ENCODE data around the gene ABHD13. TPM values are rescaled to one million over a fixed set of nuclear protein-coding genes. Genes with fewer than 3 reads are reported as not detected.

ABHD13 gene
- total RNA-seq, 1 experiment from 2014 or later: 4.1 TPM

DNA sequence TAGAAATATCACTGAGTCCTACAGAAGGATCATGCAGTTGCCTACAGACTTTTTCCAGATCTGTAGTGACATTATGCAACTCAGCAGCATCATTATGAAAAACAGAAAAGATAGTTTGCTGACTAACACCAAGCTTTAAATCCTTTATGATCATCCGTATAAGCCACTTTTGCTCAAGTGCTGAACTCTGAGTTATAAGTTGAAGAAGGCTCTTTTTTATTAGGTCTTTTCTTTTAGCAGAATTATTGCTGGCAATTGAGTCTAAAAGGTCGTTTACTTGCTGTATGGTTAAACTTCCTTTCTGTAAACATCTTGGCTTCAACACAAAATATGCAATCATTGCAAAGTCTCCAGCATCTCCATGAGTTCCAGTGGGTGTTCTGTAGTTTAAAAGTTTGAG is 7.6 kb upstream of the ABHD13 start:
- Histone ChIP-seq H3K9me2 (ENCODE audit: insufficient read depth) (no peaks in the 10 kb centered on the region), H3K4me3 (replicated peaks in 1 of 2; ENCODE audit: low read depth in 1 of 2, low read length in 2 of 2) (no peak overlapping the region), H3K79me2 (ENCODE audit: insufficient read depth, low read length) (no peaks in the 10 kb centered on the region), H3K9me3 (ENCODE audit: control insufficient read depth in 1 of 2, insufficient read depth in 1 of 2, low read depth in 1 of 2, low read length in 2 of 2) (no peaks in the 10 kb centered on the region), H3K27ac (ENCODE audit: low read depth, low read length) (no peak overlapping the region), H3K4me1 (ENCODE audit: control insufficient read depth in 1 of 2, insufficient read depth in 2 of 2, low read length in 2 of 2) (peaks cover 0 to under 1% of the 10 kb centered on the region in 2 experiments; a peak in 1 of 4 replicates), H3K9ac (ENCODE audit: low read length) (no peak overlapping the region), H3K27me3 (ENCODE audit: insufficient read depth, low read length) (no peaks in the 10 kb centered on the region), H4K20me1 (ENCODE audit: insufficient read depth) (no peaks in the 10 kb centered on the region; the same call in 1 of the 2 replicates), H2AFZ (ENCODE audit: low read depth, low read length, poor library complexity, severe bottlenecking) (no peak overlapping the region), H3K4me2 (ENCODE audit: low read length) (no peak overlapping the region), H3K36me3 (ENCODE audit: control insufficient read depth in 1 of 2, insufficient read depth in 2 of 2, low read length in 2 of 2) (peaks cover 0 to 8% of the 10 kb centered on the region in 2 experiments; a peak in 1 of 4 replicates)
- no peak for DNase-seq (ENCODE audit: low read depth, low spot score)
- TF ChIP-seq EZH2phosphoT487 (IDR thresholded peaks at IDR 0.05; ENCODE audit: borderline replicate concordance): no peak
- TF ChIP-seq, protein P1, sequence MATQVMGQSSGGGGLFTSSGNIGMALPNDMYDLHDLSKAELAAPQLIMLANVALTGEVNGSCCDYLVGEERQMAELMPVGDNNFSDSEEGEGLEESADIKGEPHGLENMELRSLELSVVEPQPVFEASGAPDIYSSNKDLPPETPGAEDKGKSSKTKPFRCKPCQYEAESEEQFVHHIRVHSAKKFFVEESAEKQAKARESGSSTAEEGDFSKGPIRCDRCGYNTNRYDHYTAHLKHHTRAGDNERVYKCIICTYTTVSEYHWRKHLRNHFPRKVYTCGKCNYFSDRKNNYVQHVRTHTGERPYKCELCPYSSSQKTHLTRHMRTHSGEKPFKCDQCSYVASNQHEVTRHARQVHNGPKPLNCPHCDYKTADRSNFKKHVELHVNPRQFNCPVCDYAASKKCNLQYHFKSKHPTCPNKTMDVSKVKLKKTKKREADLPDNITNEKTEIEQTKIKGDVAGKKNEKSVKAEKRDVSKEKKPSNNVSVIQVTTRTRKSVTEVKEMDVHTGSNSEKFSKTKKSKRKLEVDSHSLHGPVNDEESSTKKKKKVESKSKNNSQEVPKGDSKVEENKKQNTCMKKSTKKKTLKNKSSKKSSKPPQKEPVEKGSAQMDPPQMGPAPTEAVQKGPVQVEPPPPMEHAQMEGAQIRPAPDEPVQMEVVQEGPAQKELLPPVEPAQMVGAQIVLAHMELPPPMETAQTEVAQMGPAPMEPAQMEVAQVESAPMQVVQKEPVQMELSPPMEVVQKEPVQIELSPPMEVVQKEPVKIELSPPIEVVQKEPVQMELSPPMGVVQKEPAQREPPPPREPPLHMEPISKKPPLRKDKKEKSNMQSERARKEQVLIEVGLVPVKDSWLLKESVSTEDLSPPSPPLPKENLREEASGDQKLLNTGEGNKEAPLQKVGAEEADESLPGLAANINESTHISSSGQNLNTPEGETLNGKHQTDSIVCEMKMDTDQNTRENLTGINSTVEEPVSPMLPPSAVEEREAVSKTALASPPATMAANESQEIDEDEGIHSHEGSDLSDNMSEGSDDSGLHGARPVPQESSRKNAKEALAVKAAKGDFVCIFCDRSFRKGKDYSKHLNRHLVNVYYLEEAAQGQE (IDR thresholded peaks at IDR 0.05; ENCODE audit: low read depth): no peak
- no peak for TF ChIP-seq POLR2A (IDR thresholded peaks at IDR 0.05; ENCODE audit: borderline replicate concordance, extremely low read depth, insufficient read depth, insufficient read length)
- TF ChIP-seq, protein P2, sequence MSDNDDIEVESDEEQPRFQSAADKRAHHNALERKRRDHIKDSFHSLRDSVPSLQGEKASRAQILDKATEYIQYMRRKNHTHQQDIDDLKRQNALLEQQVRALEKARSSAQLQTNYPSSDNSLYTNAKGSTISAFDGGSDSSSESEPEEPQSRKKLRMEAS (IDR thresholded peaks at IDR 0.05): no peak
- TF ChIP-seq JUND (IDR thresholded peaks at IDR 0.05): no peak
- no peak for TF ChIP-seq POLR2AphosphoS5 (IDR thresholded peaks at IDR 0.05; ENCODE audit: low read depth, low read length)
- TF ChIP-seq ELF1 (IDR thresholded peaks at IDR 0.05; ENCODE audit: borderline replicate concordance, low read depth): no peak
- TSS peak; percentile 6 for BruUV-seq (replicated peaks)
- ChIA-PET CTCF (no interaction called here), RAD21 (ENCODE audit: low non-redundant PET in 1 of 2, low total read pairs in 2 of 2, uncharacterized antibody in 2 of 2, unreplicated experiment in 2 of 2) (no interaction called here), POLR2A (no interaction called here)
- intact Hi-C loops (cut with micrococcal nuclease): loop anchor here (10.0 kb wide), 1 partner anchor 984 kb away; no protein-coding TSS in a partner anchor
- ATAC-seq: no peak

Measured in HCT116 (cell line).